Pancreas (tissue), 10 donors: ENCODE results near the gene LBHD2. TPM values are rescaled to one million over a fixed set of nuclear protein-coding genes. Genes with fewer than 3 reads are reported as not detected.
A peak's percentile ranks its signal among the peaks of the same experiment; 100 is the strongest.

Source experiments
- ATAC-seq, 4 donors: fragments of 200-7000 bp; cut with Tn5 transposase; one replicate each; pipeline versions ENCODE4 v1.8.0 to v1.9.1; 2020; ENCODE audit warnings: mild to moderate bottlenecking in 4 of 4, moderate library complexity in 4 of 4
- DNase-seq, 6 donors: peaks; one replicate each; pipeline ENCODE4 v3.0.0-alpha.2; 2020
- FAIRE-seq: peaks from 2 replicates; lab custom pipeline; 2012; peaks lifted over from hg19 to GRCh38; lab: Jason Lieb, UNC
- H3K27ac ChIP-seq, 4 donors: fragments of 200-600 bp; sonication (generic); 1 replicate in 3 of 4; 2 replicates in 1 of 4; pipeline versions ENCODE4 v1.5.0 to v1.8.0; 2020
- H3K27me3 ChIP-seq, 4 donors: fragments of 200-600 bp; one replicate each; pipeline ENCODE4 v1.8.0; 2021
- H3K36me3 ChIP-seq, 3 donors: fragments of 200-600 bp; sonication (generic) in 1 of 3; one replicate each; pipeline versions ENCODE4 v1.5.0 to v1.8.0; 2020 to 2021
- H3K4me1 ChIP-seq, 3 donors: fragments of 200-600 bp; one replicate each; pipeline ENCODE4 v1.8.0; 2021
- H3K4me3 ChIP-seq, 4 donors: fragments of 200-600 bp; sonication (generic) in 2 of 4; one replicate each; pipeline versions ENCODE4 v1.5.0 to v1.8.0; 2020 to 2021
- H3K9me3 ChIP-seq, 4 donors: fragments of 200-600 bp; one replicate each; pipeline ENCODE4 v1.8.0; 2021
- WGBS, 2 donors: extraction: QIAGEN DNeasy Blood & Tissue Kit; methylation state at CpG; one replicate each; pipeline ENCODE4 v1.1.7; 2013; 5-methylcytosine and 5-hydroxymethylcytosine counted together
- intact Hi-C, 3 donors: fragments of 100-400 bp; cut with DNase I; formaldehyde crosslinking; loops; one replicate each; pipeline versions ENCODE4 v1.11.1 to v1.14.2; 2022
- polyA plus RNA-seq, 2 donors: library from polyadenylated mRNA; stranded (reverse); fragments of 200-250 nt; gene quantifications; one replicate each; pipeline ENCODE4 v1.2.3, GENCODE V29; 2013
- total RNA-seq, 6 donors: library from RNA; stranded (reverse); fragmentation: NEBNext Ultra II Directional in 4 of 6; extraction: Animal tissue kit (Norgen Biotek cat#: 25700) in 4 of 6; gene quantifications; one replicate each; pipeline versions ENCODE4 v1.2.1 to v1.2.4, GENCODE V29; 2021 to 2023
- TF ChIP-seq, protein P1 (sequence below), 4 donors: fragments of 200-600 bp; sonication (generic) in 3 of 4; IDR thresholded peaks; one replicate each; pipeline versions ENCODE4 v1.5.0 to v1.8.0; 2021; ENCODE audit warnings: antibody characterized with exemption in 4 of 4
- donor health status: healthy with polysubstance abuse.
- donor health status: DM: no; HTN: no; CAD: no; lungs with moderate emphysema.
- donor health status: DM: no; HTN: no; CAD: no.
- donor health status: control.
- donor health status: control.
- donor health status: Bipolar disorder and iron deficiency.
- donor health status: DM: yes; HTN: yes; CAD: no.
- donor health status: DM: no; HTN: no; CAD: no.
- donor health status: DM: no; HTN: no; CAD: no.
- donor health status: DM: yes; HTN: yes; CAD: no.

LBHD2 gene
- total and polyA plus RNA-seq, 8 donors: not detected

DNA sequence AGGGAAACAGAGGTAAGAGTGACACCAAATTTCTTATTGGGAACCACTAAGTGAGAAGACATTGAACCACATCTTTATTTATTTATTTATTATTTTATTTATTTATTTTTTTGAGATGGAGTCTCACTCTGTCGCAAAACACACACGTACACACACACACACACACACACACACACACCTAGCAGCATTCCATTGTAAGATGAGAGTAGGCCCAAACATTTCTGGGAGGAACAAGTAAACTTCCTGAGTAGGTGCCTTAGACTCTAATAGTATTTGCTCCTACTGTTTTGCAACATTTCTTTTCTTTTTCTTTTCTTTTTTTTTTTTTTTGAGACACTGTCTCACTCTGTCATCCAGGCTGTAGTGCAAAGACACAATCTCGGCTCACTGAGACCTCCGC lies 19.6 kb upstream of the LBHD2 start:
- FAIRE-seq: no peak
- H3K27ac ChIP-seq: no peak overlapping the region

DNA sequence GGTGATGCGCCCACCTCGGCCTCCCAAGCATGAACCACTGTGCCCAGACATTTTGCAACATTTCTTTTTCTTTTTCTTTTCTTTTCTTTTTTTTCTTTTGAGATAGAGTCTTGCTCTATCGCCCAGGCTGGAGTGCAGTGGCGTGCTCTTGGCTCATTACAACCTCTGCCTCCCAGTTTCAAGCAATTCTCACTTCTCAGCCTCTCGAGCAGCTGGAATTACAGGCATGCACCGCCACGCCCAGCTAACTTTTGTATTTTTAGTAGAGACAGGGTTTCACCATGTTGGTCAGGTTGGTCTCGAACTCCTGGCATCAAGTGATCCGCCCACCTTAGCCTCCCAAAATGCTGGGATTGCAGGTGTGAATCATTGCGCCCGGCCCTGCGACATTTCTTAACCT lies 19.0 kb upstream of the LBHD2 start:
- intact Hi-C loops: no loop called here
- no peak for DNase-seq

More for the DNA sequence above, 19.6 kb upstream of the LBHD2 start:
- ATAC-seq (no peak), DNase-seq (no peak)
- TF ChIP-seq, protein P1, sequence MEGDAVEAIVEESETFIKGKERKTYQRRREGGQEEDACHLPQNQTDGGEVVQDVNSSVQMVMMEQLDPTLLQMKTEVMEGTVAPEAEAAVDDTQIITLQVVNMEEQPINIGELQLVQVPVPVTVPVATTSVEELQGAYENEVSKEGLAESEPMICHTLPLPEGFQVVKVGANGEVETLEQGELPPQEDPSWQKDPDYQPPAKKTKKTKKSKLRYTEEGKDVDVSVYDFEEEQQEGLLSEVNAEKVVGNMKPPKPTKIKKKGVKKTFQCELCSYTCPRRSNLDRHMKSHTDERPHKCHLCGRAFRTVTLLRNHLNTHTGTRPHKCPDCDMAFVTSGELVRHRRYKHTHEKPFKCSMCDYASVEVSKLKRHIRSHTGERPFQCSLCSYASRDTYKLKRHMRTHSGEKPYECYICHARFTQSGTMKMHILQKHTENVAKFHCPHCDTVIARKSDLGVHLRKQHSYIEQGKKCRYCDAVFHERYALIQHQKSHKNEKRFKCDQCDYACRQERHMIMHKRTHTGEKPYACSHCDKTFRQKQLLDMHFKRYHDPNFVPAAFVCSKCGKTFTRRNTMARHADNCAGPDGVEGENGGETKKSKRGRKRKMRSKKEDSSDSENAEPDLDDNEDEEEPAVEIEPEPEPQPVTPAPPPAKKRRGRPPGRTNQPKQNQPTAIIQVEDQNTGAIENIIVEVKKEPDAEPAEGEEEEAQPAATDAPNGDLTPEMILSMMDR (IDR thresholded peaks at IDR 0.05): no peak
- Histone ChIP-seq H3K27me3 (no peaks in the 10 kb centered on the region), H3K4me1 (no peaks in the 10 kb centered on the region), H3K9me3 (no peaks in the 10 kb centered on the region), H3K4me3 (no peak overlapping the region), H3K36me3 (no peaks in the 10 kb centered on the region)
- intact Hi-C loops: no loop called here
- WGBS, 2 donors: 80 to 92% methylated on average over 4 of the region's 4 CpGs

DNA sequence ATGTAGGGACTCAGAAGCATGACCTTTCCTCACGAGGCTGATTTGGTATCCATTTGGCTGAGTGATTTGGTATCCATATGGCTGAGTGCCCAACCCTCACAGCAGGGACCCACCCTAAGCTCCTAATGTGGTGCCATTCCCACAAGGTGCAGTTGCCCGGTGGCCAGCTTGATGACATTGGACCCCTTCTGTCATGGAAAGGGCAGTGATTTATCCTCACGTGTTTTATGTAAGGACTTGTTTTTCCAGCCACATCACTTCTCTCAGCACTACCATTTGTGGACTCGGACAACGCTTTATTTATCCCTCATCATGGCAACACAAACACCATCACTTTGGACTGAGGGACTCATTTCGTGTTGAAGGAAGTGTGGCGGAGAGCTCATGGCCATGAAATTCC lies 18.1 kb upstream of the LBHD2 start:
- TF ChIP-seq, protein P1 (IDR thresholded peaks at IDR 0.05): no peak
- Histone ChIP-seq H3K27ac (no peak overlapping the region), H3K9me3 (no peaks in the 10 kb centered on the region), H3K36me3 (no peaks in the 10 kb centered on the region), H3K4me1 (no peaks in the 10 kb centered on the region), H3K4me3 (no peak overlapping the region), H3K27me3 (no peaks in the 10 kb centered on the region)
- 75 to 77% methylated on average over 7 of the region's 7 CpGs for WGBS, 2 donors
- intact Hi-C loops: no loop called here
- no peak for DNase-seq
- ATAC-seq: no peak
- FAIRE-seq: no peak

More for the DNA sequence above, 19.0 kb upstream of the LBHD2 start:
- no peak for FAIRE-seq
- Histone ChIP-seq H3K27ac (no peak overlapping the region), H3K9me3 (no peaks in the 10 kb centered on the region), H3K4me3 (no peak overlapping the region), H3K4me1 (no peaks in the 10 kb centered on the region), H3K27me3 (no peaks in the 10 kb centered on the region), H3K36me3 (no peaks in the 10 kb centered on the region)
- 88 to 93% methylated on average over 12 of the region's 12 CpGs for WGBS, 2 donors
- TF ChIP-seq, protein P1 (IDR thresholded peaks at IDR 0.05): no peak
- no peak for ATAC-seq

DNA sequence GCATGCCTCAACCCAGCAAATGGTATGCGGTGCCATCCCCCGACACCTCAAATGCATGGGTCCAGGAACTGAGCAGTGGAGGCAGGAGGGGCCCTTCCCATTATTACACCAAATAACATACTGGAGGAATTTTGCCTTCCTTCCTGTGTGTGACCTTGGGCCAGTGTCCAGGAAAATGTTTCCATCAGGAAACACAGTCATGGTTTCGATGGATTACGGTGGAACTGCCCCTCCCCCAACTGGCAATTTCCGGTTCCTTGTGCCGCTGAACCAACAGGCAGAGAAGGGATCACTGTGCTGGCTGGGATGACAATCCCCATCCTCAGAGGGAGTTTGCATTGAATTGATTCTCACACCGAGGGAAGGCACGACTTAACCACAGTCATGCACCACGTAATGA lies 17.6 kb upstream of the LBHD2 start:
- FAIRE-seq (no peak), DNase-seq (no peak), ATAC-seq (peak in 2 of 4 donors; percentile 6 to 24)
- no peak overlapping the region for H3K4me3 ChIP-seq
- WGBS, 2 donors: 58 to 59% methylated on average over 9 of the region's 9 CpGs
- no peaks in the 10 kb centered on the region for H3K9me3 ChIP-seq
- intact Hi-C loops: no loop called here
- H3K27ac ChIP-seq: no peak overlapping the region
- H3K4me1 ChIP-seq: no peaks in the 10 kb centered on the region
- no peaks in the 10 kb centered on the region for H3K27me3 ChIP-seq
- no peaks in the 10 kb centered on the region for H3K36me3 ChIP-seq
- TF ChIP-seq, protein P1 (IDR thresholded peaks at IDR 0.05): no peak

DNA sequence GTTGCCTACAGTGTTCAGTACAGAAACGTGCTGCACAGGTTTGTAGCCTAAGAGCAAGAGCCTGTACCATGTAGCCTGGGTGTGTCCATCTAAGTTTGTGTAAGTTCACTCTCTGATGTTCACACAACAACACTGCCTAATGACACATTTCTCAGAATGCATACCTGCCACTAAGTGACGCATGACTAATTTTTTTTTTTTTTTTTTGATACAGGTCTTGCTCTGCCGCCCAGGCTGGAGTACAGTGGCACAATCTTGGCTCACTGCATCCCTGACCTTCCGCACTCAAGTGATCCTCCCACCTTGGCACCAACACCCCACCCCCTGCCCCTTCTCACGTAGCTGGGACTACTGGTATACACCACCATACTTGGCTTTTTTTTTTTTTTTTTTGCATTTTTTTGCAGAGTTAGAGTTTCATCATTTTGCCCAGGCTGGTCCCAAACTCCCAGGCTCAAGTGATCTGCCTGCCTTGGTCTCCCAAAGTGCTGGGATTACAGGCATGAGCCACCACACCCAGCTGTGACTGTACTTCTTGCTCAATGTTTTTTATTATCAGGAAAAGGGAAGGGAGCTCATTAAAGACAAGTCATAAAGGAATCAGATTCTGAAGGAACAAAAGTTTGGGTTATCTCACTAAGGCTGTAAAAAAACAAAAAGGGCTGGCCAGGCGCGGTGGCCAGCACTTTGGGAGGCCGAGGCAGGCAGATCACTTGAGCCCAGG lies 16.6 kb upstream of the LBHD2 start:
- no peaks in the 10 kb centered on the region for H3K27me3 ChIP-seq
- H3K4me3 ChIP-seq: no peak overlapping the region
- H3K36me3 ChIP-seq: no peaks in the 10 kb centered on the region
- 59 to 70% methylated on average over 8 of the region's 8 CpGs for WGBS, 2 donors
- DNase-seq: no peak
- no peak for FAIRE-seq
- H3K4me1 ChIP-seq: no peaks in the 10 kb centered on the region
- intact Hi-C loops: no loop called here
- ATAC-seq: peak in 3 of 4 donors; percentile 30 to 62 (median 39)
- H3K27ac ChIP-seq: no peak overlapping the region
- no peaks in the 10 kb centered on the region for H3K9me3 ChIP-seq
- TF ChIP-seq, protein P1 (IDR thresholded peaks at IDR 0.05): no peak
